GM12878 (cell line): ENCODE data around the gene MED4. TPM values are rescaled to one million over a fixed set of nuclear protein-coding genes. Genes with fewer than 3 reads are reported as not detected.

Source experiments
- ATAC-seq: fragments of 200-7000 bp; cut with Tn5 transposase; 3 replicates; pipeline ENCODE4 v1.9.1; 2020; ENCODE audit warnings: mild to moderate bottlenecking, moderate library complexity
- BruUV-seq: library from RNA; stranded (reverse); fragments of 400-500 nt; replicated peaks from 2 replicates; lab custom pipeline; 2021; lab: Mats Ljungman, UMichigan
- CTCF ChIA-PET: fragments of 300-600 bp; sonication (Branson Sonifier 250); formaldehyde crosslinking; extraction: SDS; loops from one replicate; lab custom pipeline; 2021; ENCODE audit warnings: inconsistent platforms; lab: Yijun Ruan, JAX
- POLR2A ChIA-PET: fragments of 350-600 bp; formaldehyde crosslinking; extraction: SDS; loops from one replicate; lab custom pipeline; 2021; ENCODE audit warnings: inconsistent platforms; lab: Charles Lee
- RAD21 ChIA-PET: fragments of 300-600 bp; sonication (Branson Sonifier 250); formaldehyde crosslinking; loops from one replicate; lab custom pipeline; 2023; ENCODE audit warnings: antibody characterized with exemption; ENCODE audit not compliant: unreplicated experiment; lab: Charles Lee
- SMC1A ChIA-PET: fragments of 300-600 bp; sonication (Branson Sonifier 250); formaldehyde crosslinking; loops from one replicate; lab custom pipeline; 2023; ENCODE audit not compliant: unreplicated experiment, uncharacterized antibody; lab: Charles Lee
- DNase-seq: peaks from one replicate; pipeline ENCODE4 v3.0.0-alpha.2; 2011; ENCODE audit warnings: low read depth, low spot score
- FAIRE-seq: peaks from 3 replicates; lab custom pipeline; 2011; peaks lifted over from hg19 to GRCh38; lab: Jason Lieb, UNC
- H2AFZ ChIP-seq: 2 replicates; pipeline ENCODE4 v1.6.0; 2011; ENCODE audit warnings: low read depth, low read length, control low read depth; ENCODE audit not compliant: control insufficient read depth
- H3K27ac ChIP-seq: 2 replicates; pipeline ENCODE4 v1.5.1; 2011; ENCODE audit warnings: control low read depth; ENCODE audit not compliant: control insufficient read depth, insufficient read depth
- H3K27me3 ChIP-seq, 2 experiments: replicated peaks in 1 of 2; 2 replicates each; pipeline versions ENCODE4 v1.6.0 to v1.6.1; 2011; ENCODE audit warnings: low read length in 1 of 2; ENCODE audit not compliant: control insufficient read depth in 2 of 2, insufficient read depth in 2 of 2
- H3K36me3 ChIP-seq, 2 experiments: 2 replicates each; pipeline ENCODE4 v1.5.1; 2011; ENCODE audit warnings: low read length in 1 of 2; ENCODE audit not compliant: control insufficient read depth in 2 of 2, insufficient read depth in 2 of 2
- H3K4me1 ChIP-seq: 2 replicates; pipeline ENCODE4 v1.6.1; 2011; ENCODE audit warnings: mild to moderate bottlenecking, low read length, moderate library complexity, mixed read lengths; ENCODE audit not compliant: control insufficient read depth, insufficient read depth
- H3K4me2 ChIP-seq: 2 replicates; pipeline ENCODE4 v1.6.0; 2011; ENCODE audit warnings: control low read depth; ENCODE audit not compliant: control insufficient read depth, insufficient read depth
- H3K4me3 ChIP-seq: fragments of 200-600 bp; sonication (generic); 2 replicates; pipeline ENCODE4 v1.5.1; 2016
- H3K79me2 ChIP-seq: 2 replicates; pipeline ENCODE4 v1.6.0; 2011; ENCODE audit warnings: low read length; ENCODE audit not compliant: control insufficient read depth, insufficient read depth
- H3K9ac ChIP-seq: 2 replicates; pipeline ENCODE4 v1.8.0; 2011; ENCODE audit warnings: low read length, control low read depth, mixed read lengths; ENCODE audit not compliant: control insufficient read depth, insufficient read depth
- H3K9me3 ChIP-seq: replicated peaks from 3 replicates; pipeline ENCODE4 v1.5.1; 2011; ENCODE audit warnings: mild to moderate bottlenecking, low read length; ENCODE audit not compliant: control insufficient read depth, insufficient read depth
- H4K20me1 ChIP-seq: 2 replicates; pipeline ENCODE4 v1.6.0; 2011; ENCODE audit not compliant: control insufficient read depth, insufficient read depth
- BHLHE40 ChIP-seq, 2 experiments: fragments of 450-650 bp in 1 of 2; IDR thresholded peaks; 2 replicates each; pipeline ENCODE4 v1.6.1; 2011 to 2017; ENCODE audit warnings: low read depth in 2 of 2, borderline replicate concordance in 1 of 2, improper control_type of control experiment in 1 of 2, low read length in 1 of 2, mild to moderate bottlenecking in 1 of 2
- CEBPB ChIP-seq, 2 experiments: fragments of 150-350 bp in 1 of 2; IDR thresholded peaks; 2 replicates each; pipeline ENCODE4 v1.6.1; 2012 to 2014; ENCODE audit warnings: low read depth in 2 of 2, low read length in 2 of 2, borderline replicate concordance in 1 of 2, inconsistent platforms in 1 of 2
- FOXM1 ChIP-seq: IDR thresholded peaks from 2 replicates; pipeline ENCODE4 v1.6.1; 2012; ENCODE audit warnings: low read depth, mild to moderate bottlenecking, inconsistent platforms, low read length, moderate library complexity
- IKZF2 ChIP-seq, 2 experiments: fragments of 450-650 bp; IDR thresholded peaks; 2 replicates each; pipeline ENCODE4 v1.6.1; 2017; ENCODE audit warnings: mild to moderate bottlenecking in 2 of 2, moderate library complexity in 2 of 2
- RFX5 ChIP-seq: IDR thresholded peaks from 2 replicates; pipeline ENCODE4 v1.6.1; 2011; ENCODE audit warnings: low read depth, low read length, improper control_type of control experiment
- SPI1 ChIP-seq: IDR thresholded peaks from 2 replicates; pipeline ENCODE4 v1.6.1; 2011; ENCODE audit warnings: low read depth, mild to moderate bottlenecking, low read length, moderate library complexity, borderline replicate concordance; ENCODE audit not compliant: insufficient read depth
- ZBED1 ChIP-seq: IDR thresholded peaks from 2 replicates; pipeline ENCODE4 v1.6.1; 2016; ENCODE audit warnings: borderline replicate concordance
- WGBS: methylation state at CpG from one replicate; pipeline ENCODE4 v1.1.6; 2016; ENCODE audit warnings: low lambda C conversion rate; ENCODE audit not compliant: insufficient replicate concordance, insufficient coverage; ENCODE audit errors: missing lambda C conversion rate; 5-methylcytosine and 5-hydroxymethylcytosine counted together
- in situ Hi-C: fragments of 300-500 bp; cut with MboI; formaldehyde crosslinking; loops from 9 replicates; pipeline ENCODE4 v1.14.3; 2018; ENCODE audit warnings: mixed read lengths
- intact Hi-C: fragments of 100-400 bp; cut with micrococcal nuclease; formaldehyde crosslinking; loops from one replicate; pipeline ENCODE4 v1.14.2; 2022; ENCODE audit not compliant: unreplicated experiment
- polyA plus RNA-seq, 11 experiments: library from polyadenylated mRNA; depleted of rRNA in 4 of 11; unstranded in 6 of 11; stranded (reverse) in 5 of 11; fragments of >200 nt; fragmentation: Nextera tagmentation in 4 of 11; fragmentation: Illumina TruSeq in 1 of 11; extraction: Ambion mirVana in 4 of 11; extraction: Trizol in 1 of 11; gene quantifications; 1 replicate in 1 of 11; 2 replicates in 10 of 11; pipeline versions ENCODE4 v1.2.1 to v1.2.3, GENCODE V29; 2011 to 2016; ENCODE audit warnings: inconsistent platforms in 2 of 11, missing spikeins in 2 of 11, low read depth in 1 of 11
- total RNA-seq, 4 experiments: library from RNA; depleted of rRNA in 3 of 4; stranded (reverse); fragments of >200 nt in 3 of 4; fragmentation: Illumina TruSeq in 1 of 4; extraction: Trizol in 1 of 4; gene quantifications; 2 replicates each; pipeline versions ENCODE4 v1.2.1 to v1.2.3, GENCODE V29; 2013 to 2021
- TF ChIP-seq, protein P1 (sequence below): fragments of 450-650 bp; IDR thresholded peaks from 2 replicates; pipeline ENCODE4 v1.6.1; 2017; ENCODE audit warnings: mild to moderate bottlenecking, moderate library complexity

The MED4 gene
- total and polyA plus RNA-seq, 10 of the 15 experiments (the other 5 are each of a cell fraction or from before 2014, with no cell fraction given): 31.5 to 117 (median 87.4) TPM

DNA sequence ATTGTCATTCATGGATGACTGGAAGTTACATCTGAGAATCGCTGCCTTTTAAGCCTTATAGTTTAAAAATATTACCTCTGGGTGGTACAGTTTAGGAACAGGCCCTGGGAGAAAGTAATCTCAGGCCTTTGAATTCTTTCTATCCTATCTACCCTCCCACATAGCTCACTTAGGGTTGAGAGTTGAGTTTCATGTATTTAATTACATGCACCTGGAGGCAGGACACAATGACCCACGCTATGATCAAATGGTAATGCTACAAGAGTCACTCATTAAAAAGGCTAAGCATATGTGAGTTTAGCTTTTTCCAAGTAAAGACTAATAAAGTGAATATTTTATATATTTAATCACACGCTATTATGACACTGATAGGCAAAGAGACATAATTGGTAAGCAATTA is 25.3 kb upstream of the MED4 start (continued):
- TF ChIP-seq, protein P1, sequence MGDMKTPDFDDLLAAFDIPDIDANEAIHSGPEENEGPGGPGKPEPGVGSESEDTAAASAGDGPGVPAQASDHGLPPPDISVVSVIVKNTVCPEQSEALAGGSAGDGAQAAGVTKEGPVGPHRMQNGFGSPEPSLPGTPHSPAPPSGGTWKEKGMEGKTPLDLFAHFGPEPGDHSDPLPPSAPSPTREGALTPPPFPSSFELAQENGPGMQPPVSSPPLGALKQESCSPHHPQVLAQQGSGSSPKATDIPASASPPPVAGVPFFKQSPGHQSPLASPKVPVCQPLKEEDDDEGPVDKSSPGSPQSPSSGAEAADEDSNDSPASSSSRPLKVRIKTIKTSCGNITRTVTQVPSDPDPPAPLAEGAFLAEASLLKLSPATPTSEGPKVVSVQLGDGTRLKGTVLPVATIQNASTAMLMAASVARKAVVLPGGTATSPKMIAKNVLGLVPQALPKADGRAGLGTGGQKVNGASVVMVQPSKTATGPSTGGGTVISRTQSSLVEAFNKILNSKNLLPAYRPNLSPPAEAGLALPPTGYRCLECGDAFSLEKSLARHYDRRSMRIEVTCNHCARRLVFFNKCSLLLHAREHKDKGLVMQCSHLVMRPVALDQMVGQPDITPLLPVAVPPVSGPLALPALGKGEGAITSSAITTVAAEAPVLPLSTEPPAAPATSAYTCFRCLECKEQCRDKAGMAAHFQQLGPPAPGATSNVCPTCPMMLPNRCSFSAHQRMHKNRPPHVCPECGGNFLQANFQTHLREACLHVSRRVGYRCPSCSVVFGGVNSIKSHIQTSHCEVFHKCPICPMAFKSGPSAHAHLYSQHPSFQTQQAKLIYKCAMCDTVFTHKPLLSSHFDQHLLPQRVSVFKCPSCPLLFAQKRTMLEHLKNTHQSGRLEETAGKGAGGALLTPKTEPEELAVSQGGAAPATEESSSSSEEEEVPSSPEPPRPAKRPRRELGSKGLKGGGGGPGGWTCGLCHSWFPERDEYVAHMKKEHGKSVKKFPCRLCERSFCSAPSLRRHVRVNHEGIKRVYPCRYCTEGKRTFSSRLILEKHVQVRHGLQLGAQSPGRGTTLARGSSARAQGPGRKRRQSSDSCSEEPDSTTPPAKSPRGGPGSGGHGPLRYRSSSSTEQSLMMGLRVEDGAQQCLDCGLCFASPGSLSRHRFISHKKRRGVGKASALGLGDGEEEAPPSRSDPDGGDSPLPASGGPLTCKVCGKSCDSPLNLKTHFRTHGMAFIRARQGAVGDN: no peak

DNA sequence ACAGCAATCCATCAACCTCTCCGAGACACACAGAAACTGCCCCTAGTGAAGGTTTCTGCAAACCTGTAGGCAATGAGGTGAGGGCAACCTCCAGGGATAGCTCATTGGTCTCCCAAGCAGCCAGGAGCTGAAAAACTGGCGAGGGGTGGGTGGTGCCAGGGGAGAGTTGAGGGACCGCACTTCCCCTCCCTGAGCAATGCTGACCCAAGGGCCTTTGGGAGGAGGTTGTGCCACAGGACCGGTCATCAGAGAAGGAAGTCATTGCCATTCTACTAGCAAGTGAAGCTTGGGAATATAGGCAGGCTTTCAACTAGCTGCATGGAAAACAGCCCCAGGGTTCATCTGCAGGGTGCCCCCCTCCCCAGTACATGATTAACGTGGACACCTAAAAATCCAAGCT is 23.1 kb upstream of the MED4 start:
- Histone ChIP-seq H3K79me2 (no peaks in the 10 kb centered on the region), H3K4me2 (no peak overlapping the region), H2AFZ (no peak overlapping the region), H3K27me3 (no peaks in the 10 kb centered on the region; a peak in 1 of 4 replicates), H3K4me3 (no peak overlapping the region), H3K9ac (no peak overlapping the region), H3K27ac (no peak overlapping the region), H3K36me3 (no peaks in the 10 kb centered on the region), H3K4me1 (no peaks in the 10 kb centered on the region), H3K9me3 (no peaks in the 10 kb centered on the region; the same call in 2 of the 3 replicates), H4K20me1 (no peaks in the 10 kb centered on the region)
- WGBS: 32% methylated on average over 5 of the region's 5 CpGs
- intact Hi-C loops (no loop called here), in situ Hi-C loops (no loop called here)
- no peak for ATAC-seq
- BruUV-seq: no TSS peak
- ChIA-PET SMC1A (no interaction called here), RAD21 (interaction anchor here (1.5 kb wide), 1 partner anchor 461 kb away, joined by 3 read pairs; no protein-coding TSS in a partner anchor), POLR2A (no interaction called here), CTCF (interaction anchor here (1.0 kb wide), 1 partner anchor 9 kb away, joined by 4 read pairs; no protein-coding TSS in a partner anchor)
- no peak for DNase-seq
- FAIRE-seq: no peak
- no peak for TF ChIP-seq BHLHE40 (IDR thresholded peaks at IDR 0.05; ENCODE audit: borderline replicate concordance in 1 of 2, low read depth in 2 of 2, low read length in 1 of 2)
- no peak for TF ChIP-seq FOXM1
- no peak for TF ChIP-seq IKZF2 (IDR thresholded peaks at IDR 0.05)
- TF ChIP-seq CEBPB (IDR thresholded peaks at IDR 0.05; ENCODE audit: borderline replicate concordance in 1 of 2, low read depth in 2 of 2, low read length in 2 of 2): no peak
- no peak for TF ChIP-seq RFX5
- TF ChIP-seq ZBED1: no peak
- no peak for TF ChIP-seq SPI1
